PC-3 (cell line): ENCODE results near the gene TSPAN9. TPM values are rescaled to one million over a fixed set of nuclear protein-coding genes. Genes with fewer than 3 reads are reported as not detected.

Experiments
- ATAC-seq: fragments of 200-7000 bp; cut with Tn5 transposase; 2 replicates; pipeline ENCODE4 v1.9.1; 2020; ENCODE audit warnings: mild to moderate bottlenecking, moderate library complexity
- BruUV-seq: library from RNA; stranded (reverse); fragments of 400-500 nt; replicated peaks from 2 replicates; lab custom pipeline; 2021; lab: Mats Ljungman, UMichigan
- CTCF ChIA-PET: fragments of 300-600 bp; sonication (Branson Sonifier 250); formaldehyde crosslinking; loops from one replicate; lab custom pipeline; 2022; ENCODE audit warnings: antibody characterized with exemption; lab: Charles Lee
- POLR2A ChIA-PET: fragments of 300-600 bp; sonication (Branson Sonifier 250); formaldehyde crosslinking; loops from one replicate; lab custom pipeline; 2022; ENCODE audit warnings: antibody characterized with exemption; ENCODE audit not compliant: unreplicated experiment; lab: Charles Lee
- DNase-seq: peaks from one replicate; pipeline ENCODE4 v3.0.0-alpha.2; 2015
- H2AFZ ChIP-seq: fragments of 300-600 bp; sonication (generic); 2 replicates; pipeline ENCODE4 v1.6.0; 2016; ENCODE audit warnings: antibody characterized with exemption, low read length
- H3F3A ChIP-seq: fragments of 300-600 bp; sonication (generic); one replicate; pipeline ENCODE4 v1.6.0; 2017; ENCODE audit warnings: antibody characterized with exemption, low read length, control low read depth, mild to moderate bottlenecking; ENCODE audit not compliant: unreplicated experiment
- H3K27ac ChIP-seq: fragments of 300-600 bp; sonication (generic); 2 replicates; pipeline ENCODE4 v1.5.1; 2016; ENCODE audit warnings: mild to moderate bottlenecking, low read length
- H3K27me3 ChIP-seq: fragments of 300-600 bp; sonication (generic); 2 replicates; pipeline ENCODE4 v1.6.1; 2016; ENCODE audit warnings: low read length, mixed read lengths
- H3K36me3 ChIP-seq: fragments of 300-600 bp; sonication (generic); 2 replicates; pipeline ENCODE4 v1.6.1; 2016; ENCODE audit warnings: low read depth, mixed run types, low read length, mixed read lengths
- H3K4me1 ChIP-seq: fragments of 300-600 bp; sonication (generic); 2 replicates; pipeline ENCODE4 v1.5.1; 2016; ENCODE audit warnings: low read length; ENCODE audit not compliant: insufficient read depth
- H3K4me2 ChIP-seq: fragments of 300-600 bp; sonication (generic); 2 replicates; pipeline ENCODE4 v1.6.0; 2016; ENCODE audit warnings: low read length
- H3K4me3 ChIP-seq: fragments of 300-600 bp; sonication (generic); 2 replicates; pipeline ENCODE4 v1.5.1; 2016; ENCODE audit warnings: mild to moderate bottlenecking, low read length, mixed read lengths
- H3K79me2 ChIP-seq: fragments of 300-600 bp; sonication (generic); 2 replicates; pipeline ENCODE4 v1.6.1; 2017; ENCODE audit warnings: low read length, mixed read lengths
- H3K9ac ChIP-seq: fragments of 300-600 bp; sonication (generic); 2 replicates; pipeline ENCODE4 v1.6.0; 2016; ENCODE audit warnings: mild to moderate bottlenecking, low read length
- H3K9me2 ChIP-seq: fragments of 300-600 bp; sonication (generic); replicated peaks from 2 replicates; pipeline ENCODE4 v1.6.1; 2016; ENCODE audit warnings: mixed run types, low read length, mixed read lengths
- H3K9me3 ChIP-seq: fragments of 300-600 bp; sonication (generic); 2 replicates; pipeline ENCODE4 v1.6.1; 2016; ENCODE audit warnings: low read length, mixed read lengths
- H4K20me1 ChIP-seq: fragments of 300-600 bp; sonication (generic); 2 replicates; pipeline ENCODE4 v1.6.1; 2016; ENCODE audit warnings: low read length, mixed read lengths
- EZH2 ChIP-seq: fragments of 300-600 bp; sonication (generic); IDR thresholded peaks from one replicate; pipeline ENCODE4 v1.6.1; 2017; ENCODE audit warnings: antibody characterized with exemption, mild to moderate bottlenecking, low read length; ENCODE audit not compliant: unreplicated experiment
- EZH2phosphoT487 ChIP-seq: fragments of 300-600 bp; sonication (generic); IDR thresholded peaks from 2 replicates; pipeline ENCODE4 v1.6.1; 2018; ENCODE audit warnings: mild to moderate bottlenecking, antibody characterized with exemption, low read length, borderline replicate concordance
- intact Hi-C: fragments of 100-400 bp; cut with micrococcal nuclease; formaldehyde crosslinking; loops from 2 replicates; pipeline ENCODE4 v1.9.0; 2023
- total RNA-seq: library from RNA; depleted of rRNA; stranded (reverse); fragments of >200 nt; gene quantifications from 2 replicates; pipeline ENCODE4 v1.2.3, GENCODE V29; 2014
- TF ChIP-seq, protein P1 (sequence below): fragments of 300-600 bp; sonication (generic); conservative IDR thresholded peaks from 2 replicates; pipeline ENCODE4 v1.5.1; 2017; ENCODE audit warnings: antibody characterized with exemption, low read depth, mild to moderate bottlenecking, low read length

TSPAN9 gene
- total RNA-seq, 1 experiment from 2014 or later: 6.2 TPM

DNA sequence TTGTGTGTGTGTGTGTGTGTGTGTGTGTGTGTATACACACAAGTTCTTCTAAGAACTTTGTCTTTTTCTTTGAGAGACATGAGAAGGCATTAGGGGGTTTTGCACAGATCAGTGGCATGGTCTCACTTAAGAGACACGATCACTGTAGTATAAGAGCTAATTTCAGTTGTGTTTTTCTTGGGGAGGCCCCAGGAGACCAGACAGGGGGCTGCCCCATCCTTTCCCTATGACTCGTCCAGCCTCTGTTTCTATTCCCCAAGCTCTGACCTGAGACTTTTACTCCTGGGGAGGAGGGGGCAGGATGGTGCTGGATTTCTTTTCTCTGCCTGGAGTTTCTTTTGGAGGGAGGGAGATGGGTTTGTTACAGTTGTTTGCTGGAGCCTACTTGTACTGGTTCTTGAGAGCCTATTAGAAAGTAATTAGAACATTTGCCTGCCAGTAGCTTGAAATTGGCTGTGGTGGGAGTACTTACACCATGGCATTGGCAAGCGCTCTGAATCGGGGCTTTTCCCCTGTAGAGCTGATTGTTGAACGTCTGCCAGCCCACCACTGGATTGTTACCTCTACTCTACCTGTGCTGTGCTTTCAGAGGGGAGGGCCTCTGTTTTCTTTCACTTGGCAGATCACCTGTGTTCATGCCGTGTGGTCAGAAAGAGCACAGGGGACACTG lies 109.5 kb downstream of the TSPAN9 start:
- Histone ChIP-seq H3K36me3 (no peaks in the 10 kb centered on the region), H3K4me1 (0 out of 2 replicates have a peak, but pooled peaks cover 5% of the 10 kb centered on the region), H3K9me3 (no peaks in the 10 kb centered on the region), H3K4me2 (no peak overlapping the region), H2AFZ (no peak overlapping the region), H3K9me2 (no peaks in the 10 kb centered on the region), H3K27ac (no peak overlapping the region), H3K9ac (no peak overlapping the region), H3F3A (no peaks in the 10 kb centered on the region), H3K4me3 (no peak overlapping the region), H3K79me2 (no peaks in the 10 kb centered on the region), H4K20me1 (no peaks in the 10 kb centered on the region), H3K27me3 (no peaks in the 10 kb centered on the region)
- no peak for ATAC-seq
- ChIA-PET POLR2A (no interaction called here), CTCF (no interaction called here)
- TF ChIP-seq, protein P1, sequence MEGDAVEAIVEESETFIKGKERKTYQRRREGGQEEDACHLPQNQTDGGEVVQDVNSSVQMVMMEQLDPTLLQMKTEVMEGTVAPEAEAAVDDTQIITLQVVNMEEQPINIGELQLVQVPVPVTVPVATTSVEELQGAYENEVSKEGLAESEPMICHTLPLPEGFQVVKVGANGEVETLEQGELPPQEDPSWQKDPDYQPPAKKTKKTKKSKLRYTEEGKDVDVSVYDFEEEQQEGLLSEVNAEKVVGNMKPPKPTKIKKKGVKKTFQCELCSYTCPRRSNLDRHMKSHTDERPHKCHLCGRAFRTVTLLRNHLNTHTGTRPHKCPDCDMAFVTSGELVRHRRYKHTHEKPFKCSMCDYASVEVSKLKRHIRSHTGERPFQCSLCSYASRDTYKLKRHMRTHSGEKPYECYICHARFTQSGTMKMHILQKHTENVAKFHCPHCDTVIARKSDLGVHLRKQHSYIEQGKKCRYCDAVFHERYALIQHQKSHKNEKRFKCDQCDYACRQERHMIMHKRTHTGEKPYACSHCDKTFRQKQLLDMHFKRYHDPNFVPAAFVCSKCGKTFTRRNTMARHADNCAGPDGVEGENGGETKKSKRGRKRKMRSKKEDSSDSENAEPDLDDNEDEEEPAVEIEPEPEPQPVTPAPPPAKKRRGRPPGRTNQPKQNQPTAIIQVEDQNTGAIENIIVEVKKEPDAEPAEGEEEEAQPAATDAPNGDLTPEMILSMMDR: no peak
- TF ChIP-seq EZH2phosphoT487: no peak
- TF ChIP-seq EZH2: no peak
- BruUV-seq: no TSS peak
- DNase-seq: no peak
- intact Hi-C loops: no loop called here

DNA sequence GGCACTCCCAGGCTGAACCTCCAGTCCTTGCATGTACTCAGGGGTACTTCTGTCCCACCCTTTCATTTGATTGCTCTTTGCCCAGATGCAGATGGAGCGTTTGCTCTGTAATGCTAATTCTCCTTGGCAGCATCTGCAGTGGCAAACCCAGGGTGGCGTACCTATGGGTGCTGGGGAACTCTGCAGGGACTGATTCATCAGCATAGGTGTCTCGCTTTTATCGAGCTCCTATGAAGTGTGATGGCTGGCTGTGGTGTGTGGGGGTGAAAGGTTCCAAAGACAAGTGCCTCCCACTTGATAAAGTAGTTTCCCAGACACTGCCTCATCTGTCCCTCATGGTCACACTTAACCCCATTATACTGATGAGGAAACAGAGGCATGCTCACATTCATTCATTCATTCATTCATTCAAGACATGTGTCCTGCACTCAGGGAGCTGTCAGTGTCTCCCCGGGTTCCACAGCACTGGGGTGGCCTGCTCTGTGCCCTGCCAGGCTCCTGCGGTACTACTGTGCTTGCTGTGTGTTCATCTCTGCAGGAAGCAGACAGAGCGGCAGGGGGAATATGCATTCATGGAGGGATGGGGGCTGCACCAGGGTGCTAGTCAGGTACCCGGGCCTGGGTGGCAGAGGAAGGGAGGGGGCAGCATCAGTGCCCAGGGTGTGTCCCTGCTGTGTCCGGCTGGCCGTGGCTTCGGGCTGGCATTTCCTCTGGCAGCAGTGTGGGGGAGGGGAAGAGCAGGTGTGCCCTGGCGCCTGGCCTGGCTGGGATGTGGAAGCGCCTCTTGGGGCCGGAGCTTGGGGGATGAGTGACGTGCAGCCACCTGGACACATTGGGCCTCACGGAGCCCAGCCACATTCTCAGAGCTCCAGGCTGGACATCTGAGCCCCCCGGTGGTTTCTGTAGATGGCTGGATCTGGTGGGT lies 110.9 kb downstream of the TSPAN9 start:
- Histone ChIP-seq H3K4me1 (0 out of 2 replicates have a peak, but pooled peaks cover 5% of the 10 kb centered on the region), H3K27ac (no peak overlapping the region), H3K36me3 (no peaks in the 10 kb centered on the region), H3F3A (no peaks in the 10 kb centered on the region), H3K27me3 (no peaks in the 10 kb centered on the region), H3K9me2 (no peaks in the 10 kb centered on the region), H3K4me2 (no peak overlapping the region), H4K20me1 (no peaks in the 10 kb centered on the region), H3K4me3 (no peak overlapping the region), H3K9ac (no peak overlapping the region), H2AFZ (no peak overlapping the region), H3K79me2 (no peaks in the 10 kb centered on the region), H3K9me3 (no peaks in the 10 kb centered on the region)
- ChIA-PET POLR2A (no interaction called here), CTCF (no interaction called here)
- intact Hi-C loops: no loop called here
- DNase-seq (no peak), ATAC-seq (peak; percentile 35; the same call in 1 of the 2 replicates)
- BruUV-seq: no TSS peak
- TF ChIP-seq, protein P1: no peak
- TF ChIP-seq EZH2 (no peak), EZH2phosphoT487 (no peak)
